ENCODE data around the gene NPSR1. TPM values are rescaled to one million over a fixed set of nuclear protein-coding genes. Genes with fewer than 3 reads are reported as not detected.

NPSR1 gene
- total RNA-seq, 4 donors from 2014 or later: 0.95 to 9.7 TPM; not detected in 2

- Histone ChIP-seq H3K27me3 (no peaks in the 10 kb centered on the region), H3K27ac (no peak overlapping the region), H3K4me3 (no peak overlapping the region), H3K9me3 (no peaks in the 10 kb centered on the region), H3K4me1 (peaks cover 0 to 14% (median 7%) of the 10 kb centered on the region in 4 donors), H3K36me3 (no peaks in the 10 kb centered on the region)
- TF ChIP-seq CTCF (IDR thresholded peaks at IDR 0.05): no peak
- no peak for TF ChIP-seq EP300 (IDR thresholded peaks at IDR 0.05; ENCODE audit: low read depth)
- TF ChIP-seq POLR2A (IDR thresholded peaks at IDR 0.05): no peak
- no peak for TF ChIP-seq POLR2AphosphoS5 (IDR thresholded peaks at IDR 0.05)
- intact Hi-C loops (cut with DNase I; ENCODE audit: low total_unique reads): no loop called here
- WGBS, 2 donors (ENCODE audit: low coverage in 1 of 2): 33 to 81% methylated on average over 1 to 11 of the region's 11 CpGs
- in situ Hi-C loops (cut with MboI; ENCODE audit: low pct_ligation_motif_present in 1 of 4, low pct_unique_long_range_greater_than_20kb in 1 of 4, low sequenced_read_pairs in 3 of 4): no loop called here
- DNase-seq: no peak
Observed at GRCh38 chr7:34751725-34752643, 94.0 kb downstream of the NPSR1 start.

GRCh38 chr7:34752929-34753328, 94.9 kb downstream of the NPSR1 start:
- H3K36me3 ChIP-seq: no peaks in the 10 kb centered on the region
- peaks cover 0 to 9% (median 4%) of the 10 kb centered on the region in 4 donors for H3K4me1 ChIP-seq
- no peaks in the 10 kb centered on the region for H3K9me3 ChIP-seq
- intact Hi-C loops (cut with DNase I; ENCODE audit: low total_unique reads) (no loop called here), in situ Hi-C loops (cut with MboI; ENCODE audit: low pct_ligation_motif_present in 1 of 4, low pct_unique_long_range_greater_than_20kb in 1 of 4, low sequenced_read_pairs in 3 of 4) (no loop called here)
- H3K4me3 ChIP-seq: no peak overlapping the region
- 45 to 63% methylated on average over 1 to 3 of the region's 3 CpGs for WGBS, 2 donors (ENCODE audit: low coverage in 1 of 2)
- no peak for TF ChIP-seq POLR2A (IDR thresholded peaks at IDR 0.05)
- TF ChIP-seq POLR2AphosphoS5 (IDR thresholded peaks at IDR 0.05): no peak
- TF ChIP-seq CTCF (IDR thresholded peaks at IDR 0.05): no peak
- no peak for TF ChIP-seq EP300 (IDR thresholded peaks at IDR 0.05; ENCODE audit: low read depth)
- no peaks in the 10 kb centered on the region for H3K27me3 ChIP-seq
- no peak overlapping the region for H3K27ac ChIP-seq
- DNase-seq: no peak

- no peaks in the 10 kb centered on the region for H3K4me1 ChIP-seq
- H3K9me3 ChIP-seq: no peaks in the 10 kb centered on the region
- intact Hi-C loops (cut with DNase I; ENCODE audit: low total_unique reads): no loop called here
- 78 to 85% methylated on average over 2 of the region's 2 CpGs for WGBS, 2 donors (ENCODE audit: low coverage in 1 of 2)
- TF ChIP-seq POLR2A (IDR thresholded peaks at IDR 0.05) (no peak), CTCF (IDR thresholded peaks at IDR 0.05) (no peak), EP300 (IDR thresholded peaks at IDR 0.05; ENCODE audit: low read depth) (no peak), POLR2AphosphoS5 (IDR thresholded peaks at IDR 0.05) (no peak)
- H3K36me3 ChIP-seq: no peaks in the 10 kb centered on the region
- in situ Hi-C loops (cut with MboI; ENCODE audit: low pct_ligation_motif_present in 1 of 4, low pct_unique_long_range_greater_than_20kb in 1 of 4, low sequenced_read_pairs in 3 of 4): no loop called here
- H3K27ac ChIP-seq: no peak overlapping the region
- no peak overlapping the region for H3K4me3 ChIP-seq
- no peak for DNase-seq
- no peaks in the 10 kb centered on the region for H3K27me3 ChIP-seq
Observed at GRCh38 chr7:34755008-34755407, 97.0 kb downstream of the NPSR1 start.

- WGBS, 2 donors (ENCODE audit: low coverage in 1 of 2): 53 to 80% methylated on average over 1 to 4 of the region's 4 CpGs
- Histone ChIP-seq H3K27ac (no peak overlapping the region), H3K27me3 (no peaks in the 10 kb centered on the region), H3K4me1 (no peaks in the 10 kb centered on the region), H3K9me3 (no peaks in the 10 kb centered on the region), H3K36me3 (no peaks in the 10 kb centered on the region), H3K4me3 (no peak overlapping the region)
- in situ Hi-C loops (cut with MboI; ENCODE audit: low pct_ligation_motif_present in 1 of 4, low pct_unique_long_range_greater_than_20kb in 1 of 4, low sequenced_read_pairs in 3 of 4): no loop called here
- DNase-seq: no peak
- intact Hi-C loops (cut with DNase I; ENCODE audit: low total_unique reads): no loop called here
- TF ChIP-seq POLR2A (IDR thresholded peaks at IDR 0.05) (no peak), POLR2AphosphoS5 (IDR thresholded peaks at IDR 0.05) (no peak), CTCF (IDR thresholded peaks at IDR 0.05) (no peak), EP300 (IDR thresholded peaks at IDR 0.05; ENCODE audit: low read depth) (no peak)
Observed at GRCh38 chr7:34756025-34756437, 98.0 kb downstream of the NPSR1 start.
